Lower leg skin (tissue), 3 donors: ENCODE measurements around the gene NSUN7.

Source experiments
- CTCF ChIP-seq, 3 donors: fragments of 450-650 bp; IDR thresholded peaks; one replicate each; pipeline ENCODE4 v1.5.1; 2016; ENCODE audit warnings: antibody characterized with exemption in 3 of 3, mild to moderate bottlenecking in 3 of 3, moderate library complexity in 2 of 3
- POLR2A ChIP-seq, 2 donors: fragments of 450-650 bp; IDR thresholded peaks; one replicate each; pipeline ENCODE4 v1.6.1; 2016 to 2017; ENCODE audit warnings: antibody characterized with exemption in 2 of 2, mild to moderate bottlenecking in 1 of 2, moderate library complexity in 1 of 2

- TF ChIP-seq CTCF (IDR thresholded peaks at IDR 0.05) (no peak), POLR2A (IDR thresholded peaks at IDR 0.05) (no peak)
Measured at GRCh38 chr4:40858962-40859361, 109.2 kb downstream of the NSUN7 start.
